ENCODE results near the gene UPK3A.
"Not testable (repeated sequence)": the region's sequence is repeated elsewhere in the genome, so short reads cannot be mapped to it uniquely, and the experiment has no call there.

Gene UPK3A

DNA sequence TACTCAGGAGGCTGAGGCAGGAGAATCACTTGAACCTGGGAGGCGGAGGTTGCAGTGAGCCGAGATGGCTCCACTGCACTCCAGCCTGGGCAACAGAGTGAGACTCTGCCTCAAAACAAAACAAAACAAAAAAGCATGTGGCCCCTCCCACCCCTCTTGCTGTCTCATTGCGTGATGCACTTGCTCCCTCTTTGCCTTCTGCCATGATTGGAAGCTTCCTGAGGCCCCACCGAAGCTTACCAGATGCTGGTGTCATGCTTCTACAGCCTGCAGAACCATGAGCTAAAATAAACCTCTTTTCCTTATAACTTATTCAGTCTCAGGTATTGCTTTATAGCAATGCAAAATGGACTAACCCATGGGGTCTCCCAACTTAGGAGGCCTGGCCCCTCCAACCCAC is 26.8 kb upstream of the UPK3A start:
- not testable (repeated sequence) for DNase-seq (ENCODE audit: low spot score)

DNA sequence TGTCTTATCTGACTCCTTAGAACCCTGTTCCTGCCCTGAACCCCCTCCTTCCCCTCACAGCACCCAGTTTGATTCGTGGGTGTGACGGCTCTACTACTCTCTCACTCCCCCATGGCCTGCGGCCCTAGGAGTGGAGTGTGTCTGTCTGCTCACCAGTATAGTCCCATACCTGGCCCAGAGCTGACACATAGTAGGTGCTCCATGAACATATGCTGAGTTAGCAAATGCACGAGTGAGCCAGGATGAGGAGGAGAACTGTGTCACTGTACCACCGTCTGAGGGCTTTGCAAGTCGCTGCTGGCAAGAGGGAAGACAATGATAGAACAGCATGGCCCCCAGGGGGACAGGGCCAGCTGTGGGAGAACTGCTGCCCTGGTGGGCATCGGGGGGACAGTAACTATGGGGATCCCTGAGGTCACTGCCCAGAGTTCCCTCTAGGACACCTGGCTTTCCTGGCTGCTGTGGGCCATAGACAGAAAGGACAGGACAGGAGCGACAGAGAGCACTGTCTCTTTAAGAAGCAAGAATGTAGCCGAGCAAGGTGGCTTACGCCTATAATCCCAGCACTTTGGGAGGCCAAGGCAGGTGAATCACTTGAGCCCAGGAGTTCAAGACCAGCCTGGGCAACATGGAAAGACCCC is 24.9 kb upstream of the UPK3A start:
- DNase-seq (ENCODE audit: low spot score): no peak

DNA sequence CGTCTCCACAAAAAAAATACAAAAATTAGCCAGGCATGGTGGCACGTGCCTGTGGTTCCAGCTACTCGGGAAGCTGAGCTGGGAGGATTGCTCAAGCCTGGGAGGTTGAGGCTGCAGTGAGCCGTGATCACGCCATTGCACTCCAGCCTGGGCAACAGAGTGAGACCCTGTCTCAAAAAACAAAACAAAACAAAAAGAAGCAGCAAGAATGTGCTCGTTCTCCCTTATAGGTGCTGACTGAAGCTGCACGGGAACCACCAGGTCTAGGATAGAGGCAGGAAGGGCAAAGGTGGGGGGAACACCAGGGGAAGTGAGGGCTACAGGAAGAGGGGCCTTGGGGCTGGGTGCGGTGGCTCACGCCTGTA is 24.4 kb upstream of the UPK3A start:
- DNase-seq (ENCODE audit: low spot score): not testable (repeated sequence)

DNA sequence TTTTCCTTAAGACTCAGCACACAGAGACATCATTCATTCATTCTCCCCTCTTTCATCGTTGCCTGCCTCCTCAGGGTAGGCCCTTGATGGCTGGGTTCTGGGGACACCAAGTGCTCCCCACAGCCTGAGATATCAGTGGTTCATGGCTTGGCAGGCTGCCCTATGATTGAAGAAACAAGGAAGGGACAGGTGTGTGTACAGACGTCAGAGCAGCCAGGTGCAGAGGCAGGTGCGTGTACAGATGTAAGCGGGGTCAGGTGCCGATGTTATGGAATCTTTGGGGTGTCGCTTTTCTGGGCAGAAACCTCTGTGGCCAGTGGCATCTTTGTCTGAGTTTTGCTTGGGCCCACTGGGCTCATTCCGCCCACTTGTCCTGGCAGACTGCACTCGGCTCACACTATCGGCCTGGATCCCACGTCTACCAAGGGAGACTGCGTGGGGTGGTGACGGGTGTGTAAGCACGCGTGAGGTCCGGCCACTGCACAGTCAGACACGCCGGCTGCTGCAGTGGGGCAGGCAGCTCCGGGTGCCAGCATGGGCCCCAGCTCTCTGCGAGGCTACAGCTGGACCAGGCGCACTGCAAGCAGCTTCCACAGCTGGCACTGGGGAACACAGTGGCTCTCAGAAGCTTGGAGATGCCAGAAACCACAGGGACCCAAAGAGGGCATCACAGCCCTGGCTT is 23.2 kb upstream of the UPK3A start:
- DNase-seq (ENCODE audit: low spot score): no peak

DNA sequence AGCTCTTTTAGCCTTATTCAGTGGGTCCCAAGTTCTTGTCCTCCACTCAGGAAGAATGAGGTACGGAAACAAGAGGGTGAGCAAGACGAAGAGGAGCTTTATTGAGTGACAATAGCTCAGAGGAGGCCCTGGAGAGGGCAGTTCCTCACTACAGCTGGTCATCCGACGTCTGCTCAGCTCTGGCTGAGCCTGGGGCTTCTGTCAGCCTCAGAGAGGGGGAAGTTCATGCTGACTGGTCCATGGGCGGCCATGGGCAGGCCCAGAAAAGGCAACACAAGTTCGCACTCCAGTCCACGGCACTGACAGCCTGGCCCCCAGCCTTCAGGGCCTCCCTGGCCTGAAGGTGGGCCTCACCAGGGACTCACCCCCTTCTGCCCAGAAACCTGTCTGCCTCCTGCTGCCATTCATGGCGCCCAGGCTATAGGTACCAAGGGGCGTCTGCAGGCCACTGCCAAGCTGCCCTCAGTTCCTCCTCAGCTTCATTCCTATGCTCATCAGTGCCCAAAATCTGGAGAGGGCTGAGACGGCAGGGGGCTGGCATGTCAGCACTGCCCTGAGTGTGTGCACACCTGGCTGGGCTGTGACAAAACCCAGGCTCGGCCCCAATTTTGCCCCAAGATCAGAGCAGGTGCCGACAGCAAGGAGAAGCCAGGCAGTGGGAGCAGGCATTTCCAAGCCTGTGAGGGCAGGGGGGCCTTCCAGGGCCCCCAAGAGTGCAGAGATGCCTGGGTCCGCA is 22.4 kb upstream of the UPK3A start:
- no peak for DNase-seq (ENCODE audit: low spot score)

DNA sequence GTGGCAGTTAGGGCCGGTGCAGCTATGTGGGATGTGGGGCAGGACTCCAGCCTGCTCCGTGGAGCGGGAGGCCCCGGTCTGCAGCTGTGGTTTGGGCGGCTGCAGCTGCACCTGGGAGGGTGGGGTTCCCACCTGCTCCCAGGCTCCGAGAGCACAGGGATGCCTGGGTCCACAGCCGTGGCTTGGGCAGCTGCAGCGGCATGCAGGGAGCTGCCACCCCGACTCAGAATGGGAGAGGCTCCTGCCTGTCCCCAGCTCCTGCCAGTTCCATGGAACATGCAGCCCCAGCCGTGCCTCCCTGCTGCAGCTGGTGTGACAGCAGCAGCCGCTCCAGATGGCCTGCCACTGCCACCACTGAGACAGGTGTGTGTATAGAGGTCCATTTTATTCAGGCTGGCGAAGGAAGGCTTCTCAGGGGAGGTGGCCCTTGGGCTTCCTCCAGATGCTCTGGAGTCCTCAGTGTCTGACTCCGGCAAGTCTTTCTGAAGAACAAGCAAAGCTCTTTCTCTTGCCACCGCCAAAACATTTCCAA is 21.8 kb upstream of the UPK3A start:
- DNase-seq (ENCODE audit: low spot score): no peak

DNA sequence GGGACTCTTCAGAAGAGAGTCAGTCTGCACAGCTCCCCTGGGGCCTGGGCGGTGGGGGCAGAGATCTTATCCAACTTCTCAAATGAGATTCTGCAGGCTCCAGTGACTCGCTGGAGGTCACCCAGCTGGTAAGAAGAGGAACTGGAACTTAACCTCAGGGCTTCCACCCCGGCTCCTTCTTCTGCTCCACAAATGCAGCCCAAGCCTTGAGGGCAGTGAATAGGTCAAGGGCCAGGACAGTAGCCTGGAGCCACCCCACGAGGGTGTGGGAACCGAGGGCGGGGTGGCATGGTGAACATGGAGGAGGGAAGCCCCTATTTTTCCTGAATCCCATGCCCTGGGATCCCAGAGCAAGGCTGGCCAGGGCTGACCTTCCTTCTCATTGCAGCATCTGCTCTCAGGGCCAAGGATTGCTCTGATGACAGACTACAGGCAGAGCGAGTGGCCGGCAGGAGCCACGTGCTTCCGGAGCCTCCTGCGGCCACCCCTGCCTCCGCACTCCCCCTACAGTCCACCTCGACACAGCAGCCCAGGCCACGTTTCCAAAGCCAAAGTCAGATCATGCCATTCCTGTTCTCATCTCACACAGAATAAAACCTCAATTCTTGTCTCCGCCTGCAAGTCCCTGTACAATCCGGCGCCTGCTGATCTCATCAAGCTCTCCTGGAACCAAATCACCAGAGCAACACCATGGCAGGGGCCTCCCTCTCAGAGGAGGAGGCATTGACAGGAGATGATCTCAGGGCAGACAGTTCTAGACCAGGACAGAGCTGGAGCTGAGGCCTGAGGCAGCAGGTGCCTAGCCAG is 21.1 kb upstream of the UPK3A start:
- peak; percentile 69 for DNase-seq (ENCODE audit: low spot score)

DNA sequence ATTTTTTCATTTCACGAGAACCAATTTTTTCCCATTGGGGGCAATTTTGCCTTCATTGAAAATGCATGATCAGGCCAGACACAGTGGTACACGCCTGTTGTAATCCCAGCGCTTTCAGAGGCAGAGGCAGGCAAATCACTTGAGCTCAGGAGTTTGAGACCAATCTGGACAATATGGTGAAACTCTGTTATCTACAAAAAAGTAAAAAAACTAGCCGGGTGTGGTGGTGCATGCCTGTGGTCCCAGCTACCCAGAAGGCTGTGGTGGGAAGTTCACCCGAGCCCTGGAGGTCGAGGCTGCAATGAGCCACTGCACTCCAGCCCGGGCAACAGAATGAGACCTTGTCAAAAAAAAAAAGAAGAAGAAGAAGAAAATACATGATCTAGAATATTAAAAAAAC is 19.2 kb upstream of the UPK3A start:
- DNase-seq (ENCODE audit: low spot score): no peak

DNA sequence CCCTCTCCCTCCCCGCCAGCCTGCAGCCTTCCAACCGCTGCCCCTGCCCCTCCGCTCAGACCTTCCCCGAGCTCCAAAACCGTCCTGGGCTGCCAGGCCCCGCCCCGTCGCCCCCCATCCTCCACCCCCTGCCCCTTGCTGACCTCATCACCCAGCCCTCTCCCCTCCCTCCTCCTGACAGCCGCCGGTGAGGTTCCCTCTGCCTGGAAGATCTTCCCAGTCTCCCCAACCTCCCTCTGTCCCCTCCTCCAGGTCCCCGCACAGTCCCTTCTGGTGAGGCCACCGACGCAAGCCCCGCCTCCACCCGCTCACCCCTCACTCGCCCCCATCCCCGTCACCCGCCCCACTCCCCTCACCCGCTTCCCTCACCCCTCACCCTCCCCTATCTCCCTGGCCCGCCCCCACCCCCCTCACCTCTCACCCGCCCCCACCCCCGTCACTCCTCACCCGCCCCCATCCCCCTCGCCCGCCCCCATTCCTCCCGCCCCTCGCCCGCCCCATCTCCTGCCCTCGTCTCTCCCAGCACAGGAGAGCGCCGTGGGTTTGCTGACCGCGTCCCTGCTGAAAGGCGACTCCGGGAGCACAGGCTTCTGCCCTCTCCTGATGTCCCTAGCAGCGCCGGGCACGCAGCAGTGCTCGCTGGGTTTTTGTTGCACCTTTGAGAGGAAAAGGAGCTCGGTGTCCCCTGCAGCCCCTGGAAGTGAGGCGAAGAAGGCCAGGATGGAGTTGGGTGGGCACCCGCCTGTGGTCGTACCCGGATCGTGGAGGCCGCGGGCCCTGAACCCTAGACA is 16.4 kb upstream of the UPK3A start:
- no peak for DNase-seq (ENCODE audit: low spot score)

DNA sequence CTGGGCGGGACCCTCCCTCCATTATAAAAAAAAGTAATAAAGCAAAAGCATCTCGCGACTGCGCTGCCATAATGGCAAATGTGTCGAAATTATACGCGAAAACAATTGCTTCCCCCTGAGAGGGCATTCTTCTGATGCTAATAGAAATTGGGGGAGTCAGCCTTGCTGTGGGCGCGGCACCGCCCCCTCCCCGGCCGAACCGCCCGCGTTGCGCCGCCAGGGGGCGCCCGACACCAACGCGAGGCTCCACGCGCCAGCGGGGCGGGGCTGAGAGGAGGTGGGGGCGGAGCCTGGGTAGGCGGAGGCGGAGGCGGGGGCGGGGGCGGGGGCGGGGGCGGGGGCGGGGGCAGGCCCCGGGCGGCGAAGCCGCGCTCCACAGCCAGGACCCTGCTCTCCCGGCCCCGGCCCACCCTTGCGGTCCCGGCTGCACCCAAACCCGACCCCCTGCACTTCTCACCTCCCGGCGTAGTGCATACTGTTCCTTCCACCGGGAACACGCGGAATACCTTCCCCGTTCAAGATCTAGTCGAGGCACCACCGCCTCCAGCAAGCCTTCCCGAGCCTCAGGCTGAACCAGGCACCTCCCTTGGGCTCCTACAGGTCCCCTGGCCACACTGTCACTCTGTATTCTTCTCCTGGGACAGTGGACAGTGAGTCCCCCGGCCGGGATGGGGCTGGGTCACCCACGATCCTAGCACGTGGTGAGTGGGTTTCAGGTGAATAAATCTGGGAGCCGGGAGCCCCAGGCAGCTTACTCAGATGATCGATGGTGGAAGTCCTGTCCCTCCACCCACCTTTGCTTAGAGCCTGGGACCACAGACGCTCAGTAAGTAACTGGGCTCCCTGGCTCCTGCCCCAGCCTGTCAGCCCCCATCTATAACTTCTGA is 15.5 kb upstream of the UPK3A start:
- DNase-seq (ENCODE audit: low spot score): peak; percentile 75

DNA sequence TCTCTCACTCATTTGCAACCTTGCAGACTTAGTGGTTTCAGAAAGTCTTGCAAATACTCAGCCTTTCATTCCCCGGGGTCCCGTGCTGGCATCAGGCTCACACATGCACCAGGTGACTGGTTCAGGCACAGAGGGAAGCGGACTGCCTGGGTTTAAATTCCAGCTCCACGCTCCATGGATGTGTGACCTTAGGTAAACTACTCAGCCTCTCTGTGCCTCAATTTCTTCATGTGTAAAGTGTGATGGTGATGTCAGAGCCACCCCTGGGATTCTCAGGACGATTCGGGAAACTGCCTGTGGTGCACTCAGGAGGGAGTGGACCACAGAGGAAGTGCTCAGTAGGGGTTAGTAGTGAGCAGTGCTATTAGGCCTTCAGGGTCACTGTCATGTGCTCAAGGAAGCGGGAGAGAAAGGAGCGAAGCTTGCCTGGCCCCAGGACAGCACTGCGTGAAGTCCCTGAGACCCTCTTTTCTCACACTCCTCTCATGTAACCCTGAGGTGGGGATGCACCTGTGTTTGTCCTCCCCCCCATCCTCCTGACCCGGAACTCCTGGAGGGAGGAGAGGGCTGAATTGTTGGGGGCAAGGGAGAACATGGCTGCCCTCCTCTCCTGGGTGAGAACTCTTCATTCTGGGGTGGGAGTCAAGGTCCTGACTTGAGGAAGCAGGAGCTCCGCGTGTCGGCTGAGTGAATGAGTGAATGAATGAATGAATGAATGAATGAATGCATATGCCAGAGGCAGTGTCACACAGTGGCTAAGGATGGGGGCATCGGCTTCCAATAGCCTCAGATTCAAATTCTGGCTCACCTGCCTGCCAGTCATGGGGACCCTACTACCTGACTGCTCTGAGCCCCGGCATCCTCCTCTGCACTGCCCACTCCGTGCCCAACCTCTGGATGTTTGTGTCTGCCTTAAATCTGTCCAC is 14.4 kb upstream of the UPK3A start:
- no peak for DNase-seq (ENCODE audit: low spot score)

DNA sequence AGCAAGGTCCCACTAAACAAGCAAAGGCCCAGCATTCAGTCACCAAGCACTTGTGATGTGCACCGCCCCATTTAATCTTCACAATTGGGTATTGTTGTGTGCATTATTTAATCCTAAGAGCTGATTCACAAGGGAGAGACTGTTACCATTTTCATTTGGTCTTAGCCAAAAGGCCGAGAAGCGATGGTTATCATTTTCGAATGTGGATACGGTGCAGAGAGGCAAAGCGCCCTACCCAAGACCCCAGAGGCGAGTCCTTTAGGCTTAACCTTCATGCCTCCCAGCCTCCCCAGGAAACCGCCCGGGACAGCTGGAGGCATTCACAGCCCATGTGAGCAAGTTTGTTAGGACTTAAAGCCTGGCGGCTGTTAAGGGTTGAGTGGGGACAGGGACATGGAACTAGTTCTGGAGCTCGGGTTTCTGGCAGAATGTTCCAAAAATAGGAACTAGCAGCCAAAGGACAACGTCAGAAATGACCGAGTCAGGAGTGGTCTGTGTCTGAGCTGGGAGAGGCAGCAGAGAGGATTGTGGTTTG is 13.0 kb upstream of the UPK3A start:
- DNase-seq (ENCODE audit: low spot score): peak; percentile 96

DNA sequence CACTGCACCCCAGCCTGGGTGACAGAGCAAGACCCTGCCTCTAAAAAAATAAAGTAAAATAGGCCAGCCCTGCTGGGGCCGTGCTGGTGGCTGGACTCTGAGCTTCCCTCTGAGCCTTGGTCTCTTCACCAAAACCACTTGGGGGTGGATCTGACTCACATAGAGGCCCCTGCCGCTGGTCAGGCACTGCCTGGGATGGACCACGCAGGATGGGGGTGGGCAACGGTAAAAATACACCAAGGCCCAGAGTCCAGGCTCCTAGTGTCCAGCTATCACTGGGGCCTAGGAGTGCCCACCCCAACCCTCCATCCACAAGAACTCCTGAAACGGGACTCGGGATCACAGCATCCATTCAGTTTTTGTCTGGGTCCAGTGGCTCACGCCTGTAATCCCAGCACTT is 12.3 kb upstream of the UPK3A start:
- no peak for DNase-seq (ENCODE audit: low spot score)

DNA sequence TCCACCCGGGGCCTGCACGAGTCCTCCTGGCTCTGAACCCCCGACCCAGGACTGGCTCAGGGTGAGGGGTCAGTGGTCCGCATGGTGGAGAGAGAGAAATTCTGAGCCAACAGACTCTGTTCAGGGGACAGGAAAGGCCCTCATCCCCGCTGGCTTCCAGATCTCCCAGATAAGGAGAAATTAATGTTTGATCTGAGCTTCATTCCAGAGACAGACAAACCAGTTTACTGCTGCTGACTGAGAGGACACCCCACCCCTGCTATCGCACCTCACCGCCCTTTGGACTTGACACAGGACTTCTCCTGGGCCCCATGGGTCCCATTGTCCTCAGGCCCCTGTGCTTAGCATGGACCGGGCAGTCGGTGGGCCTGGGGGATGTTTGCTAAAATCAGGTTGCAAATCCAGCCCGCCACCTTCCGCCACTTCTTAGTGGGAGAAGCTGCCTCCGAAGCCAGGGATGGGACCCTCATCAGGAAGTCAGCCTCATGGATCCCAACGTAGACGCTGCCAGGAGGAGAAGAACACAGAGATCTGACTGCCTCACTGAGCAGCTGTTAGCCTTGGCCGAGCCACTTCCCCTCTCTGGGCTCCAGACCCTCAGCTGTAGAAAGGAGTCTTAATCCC is 11.2 kb upstream of the UPK3A start:
- DNase-seq (ENCODE audit: low spot score): no peak

DNA sequence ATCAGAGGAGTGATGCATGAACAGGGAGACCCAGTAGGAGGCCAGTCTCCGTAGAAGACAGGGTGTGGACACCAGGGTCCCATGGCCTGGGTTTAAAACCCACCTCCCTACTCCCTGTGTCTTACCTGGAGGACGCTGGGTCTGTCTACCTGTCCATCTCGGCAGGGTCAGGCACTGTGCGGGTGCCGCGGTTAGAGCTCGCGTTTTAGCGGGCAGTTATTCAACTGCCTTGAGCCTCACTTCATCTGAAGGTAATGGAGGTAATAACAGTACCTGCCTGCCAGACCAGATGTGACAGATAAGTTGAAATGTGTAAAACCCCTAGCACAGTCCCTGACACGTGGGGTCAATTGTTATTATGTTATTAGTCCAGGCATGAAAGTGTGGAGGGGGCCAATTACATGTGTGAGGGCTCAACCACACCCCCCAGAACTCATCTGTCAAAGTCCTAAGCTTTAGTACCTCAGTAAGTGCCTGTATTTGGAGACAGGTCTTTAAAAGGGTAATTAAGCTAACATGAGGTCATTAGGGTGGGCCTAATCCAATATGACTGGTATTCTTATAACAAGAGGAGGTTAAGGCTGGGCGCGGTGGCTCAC is 8.1 kb upstream of the UPK3A start:
- no peak for DNase-seq (ENCODE audit: low spot score)

DNA sequence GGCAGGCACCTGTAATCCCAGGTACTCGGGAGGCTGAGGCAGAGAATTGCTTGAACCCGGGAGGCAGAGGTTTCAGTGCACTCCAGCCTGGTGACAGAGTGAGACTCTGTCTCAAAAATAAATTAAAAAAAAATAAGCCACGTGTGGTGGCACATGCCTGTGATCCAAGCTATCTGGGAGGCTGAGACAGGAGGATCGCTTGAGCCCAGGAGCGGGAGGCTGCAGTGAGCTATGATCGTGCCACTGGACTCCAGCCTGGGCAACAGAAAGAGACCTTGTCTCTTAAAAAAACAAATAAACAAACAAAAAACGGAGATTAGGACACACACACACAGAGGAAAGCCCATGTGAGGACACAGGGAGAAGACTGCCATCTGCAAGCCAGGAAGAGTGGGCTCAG is 7.0 kb upstream of the UPK3A start:
- DNase-seq (ENCODE audit: low spot score): not testable (repeated sequence)

DNA sequence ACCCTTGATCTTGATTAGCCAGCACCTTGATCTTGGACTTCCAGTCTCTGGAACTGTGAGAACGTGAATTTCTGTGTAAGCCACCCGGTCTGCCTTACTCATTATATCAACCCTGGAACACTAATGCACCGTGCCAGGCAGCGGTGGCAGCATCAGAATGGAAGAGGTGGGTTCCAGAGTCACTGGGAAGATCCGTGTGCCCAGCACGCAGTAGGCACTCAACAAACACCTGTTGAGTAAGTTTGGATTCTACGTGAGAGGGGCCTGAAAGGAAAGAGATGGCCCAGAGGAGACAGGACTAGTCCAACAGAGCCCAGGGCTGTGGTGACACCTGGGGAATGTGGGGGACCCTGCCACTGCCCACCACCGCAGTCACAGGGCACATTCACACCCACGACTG is 6.6 kb upstream of the UPK3A start:
- DNase-seq (ENCODE audit: low spot score): no peak

DNA sequence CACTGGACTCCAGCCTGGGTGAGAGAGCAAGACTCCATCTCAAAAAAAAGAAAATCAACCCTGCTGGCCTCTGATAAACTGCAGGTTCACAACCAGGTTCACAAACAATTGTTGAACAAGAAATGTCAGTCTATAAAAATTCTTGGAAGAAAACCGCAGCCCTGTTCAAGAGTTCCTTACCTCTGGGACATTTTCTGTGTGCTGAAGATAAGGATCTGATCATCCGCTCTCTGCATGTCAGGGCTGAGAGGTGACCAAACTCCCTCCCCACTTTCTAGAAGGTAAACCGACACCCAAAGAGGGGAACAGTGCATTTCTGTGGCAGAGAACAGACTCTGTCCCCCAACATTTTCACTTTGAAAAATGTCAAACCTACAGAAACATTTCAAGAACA is 4.2 kb upstream of the UPK3A start:
- no peak for DNase-seq (ENCODE audit: low spot score)
